GM06990 (cell line): ENCODE measurements around the gene SETD9.

Experiments
- DNase-seq: peaks from one replicate; pipeline ENCODE4 v3.0.0-alpha.2; 2011; ENCODE audit not compliant: insufficient read length; ENCODE audit errors: extremely low read depth
- H3K27me3 ChIP-seq: replicated peaks from 2 replicates; pipeline ENCODE4 v1.6.0; 2011; ENCODE audit warnings: low read length; ENCODE audit not compliant: control insufficient read depth, insufficient read depth
- H3K36me3 ChIP-seq: 2 replicates; pipeline ENCODE4 v1.5.1; 2011; ENCODE audit warnings: low read length; ENCODE audit not compliant: control insufficient read depth, insufficient read depth
- H3K4me3 ChIP-seq: replicated peaks from 2 replicates; pipeline ENCODE4 v1.5.1; 2011; ENCODE audit warnings: low read depth, mild to moderate bottlenecking, control low read depth, low read length
- CTCF ChIP-seq: IDR thresholded peaks from 2 replicates; pipeline ENCODE4 v1.5.1; 2011; ENCODE audit warnings: low read length, control low read depth, mild to moderate bottlenecking, inconsistent platforms; ENCODE audit not compliant: insufficient read depth, poor library complexity, severe bottlenecking

SETD9 gene

GRCh38 chr5:56909294-56910209 is at the start of gene SETD9:
SETD9 (plus strand) TSS chr5:56909596; CDS start chr5:56909646, 50 bp downstream.
- H3K4me3 ChIP-seq, result peak within 1 kb of the TSS; percentile 81
- TF ChIP-seq CTCF, result no peak

GRCh38 chr5:56861893-56862485 is 47.4 kb upstream of the SETD9 start:
- TF ChIP-seq CTCF, result no peak
- H3K4me3 ChIP-seq, result no peak overlapping the region
- no peak for DNase-seq
- H3K36me3 ChIP-seq, result no peaks in the 10 kb centered on the region; the same call in 1 of the 2 replicates
- H3K27me3 ChIP-seq, result no peaks in the 10 kb centered on the region

More at GRCh38 chr5:56909294-56910209, at the start of gene SETD9:
- peak; percentile 97 for DNase-seq
- H3K36me3 ChIP-seq, result no peaks in the 10 kb centered on the region
- H3K27me3 ChIP-seq, result no peaks in the 10 kb centered on the region

- TF ChIP-seq CTCF, result no peak
- Histone ChIP-seq H3K27me3 (no peaks in the 10 kb centered on the region), H3K36me3 (no peaks in the 10 kb centered on the region; the same call in 1 of the 2 replicates), H3K4me3 (no peak overlapping the region)
- DNase-seq, result no peak
Measured at GRCh38 chr5:56862909-56863308, 46.5 kb upstream of the SETD9 start.

- Histone ChIP-seq H3K27me3 (no peaks in the 10 kb centered on the region), H3K4me3 (no peak overlapping the region), H3K36me3 (no peaks in the 10 kb centered on the region)
- no peak for TF ChIP-seq CTCF
- DNase-seq, result no peak
Measured at GRCh38 chr5:56871777-56872176, 37.6 kb upstream of the SETD9 start.

- TF ChIP-seq CTCF, result no peak
- no peak overlapping the region for H3K4me3 ChIP-seq
- no peaks in the 10 kb centered on the region for H3K27me3 ChIP-seq
- DNase-seq, result no peak
- H3K36me3 ChIP-seq, result no peaks in the 10 kb centered on the region
Measured at GRCh38 chr5:56873056-56873455, 36.3 kb upstream of the SETD9 start.
